Sigmoid colon (tissue), 4 donors: ENCODE results near the gene EN2.

Experiments
- POLR2AphosphoS5 ChIP-seq, 4 donors: sonication (generic); formaldehyde crosslinking; IDR thresholded peaks; one replicate each; pipeline ENCODE4 v1.6.1; 2017; ENCODE audit warnings: antibody characterized with exemption in 4 of 4
- TF ChIP-seq, protein P1 (sequence below), 4 experiments: fragments of 450-650 bp in 3 of 4; fragments of 200-600 bp in 1 of 4; IDR thresholded peaks; one replicate each; pipeline ENCODE4 v1.5.1; 2016 to 2019; ENCODE audit warnings: antibody characterized with exemption in 4 of 4, mild to moderate bottlenecking in 3 of 4, moderate library complexity in 2 of 4

DNA sequence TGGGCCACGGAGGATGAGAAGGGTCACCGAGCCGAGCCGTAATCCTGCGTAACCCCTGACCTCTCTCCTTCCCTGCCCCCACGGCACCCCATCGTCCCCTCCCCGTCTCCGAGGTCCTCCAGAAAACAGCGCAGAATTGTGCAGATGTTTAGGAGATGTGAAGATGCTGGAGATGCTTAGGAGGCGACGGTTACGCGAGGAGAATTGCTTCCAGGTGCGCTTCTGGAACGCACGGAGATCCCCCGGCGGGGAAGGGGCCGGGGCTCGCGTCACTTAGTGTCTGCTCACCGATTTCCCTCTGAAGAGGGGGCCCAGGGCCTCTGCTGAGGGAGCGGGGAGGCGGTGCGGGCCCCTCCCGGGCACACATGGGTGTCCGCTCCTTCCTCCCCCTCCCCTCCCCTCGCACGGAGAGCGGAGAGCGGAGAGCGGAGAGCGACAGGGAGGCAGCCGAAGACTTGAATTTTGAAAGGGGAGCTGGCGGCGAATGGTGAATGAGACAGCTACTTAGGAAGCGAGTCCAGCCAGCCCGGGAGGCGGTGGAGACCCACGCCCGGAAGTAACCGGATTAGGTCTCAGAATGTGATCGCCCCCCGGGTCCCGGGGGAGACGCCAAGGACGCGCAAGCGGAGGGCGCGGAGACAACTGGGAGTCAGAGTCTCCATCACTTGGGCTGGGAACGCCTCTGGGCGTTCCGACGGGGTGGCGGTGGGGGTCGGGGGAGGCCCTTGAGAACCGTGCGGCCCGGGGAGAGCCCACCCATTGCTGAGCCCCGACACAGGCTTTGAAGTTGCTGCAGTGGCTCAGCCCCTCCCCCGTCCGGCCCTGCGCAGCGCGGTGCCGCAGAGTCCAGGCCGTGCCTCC is 8.7 kb upstream of the EN2 start:
- TF ChIP-seq, protein P1, sequence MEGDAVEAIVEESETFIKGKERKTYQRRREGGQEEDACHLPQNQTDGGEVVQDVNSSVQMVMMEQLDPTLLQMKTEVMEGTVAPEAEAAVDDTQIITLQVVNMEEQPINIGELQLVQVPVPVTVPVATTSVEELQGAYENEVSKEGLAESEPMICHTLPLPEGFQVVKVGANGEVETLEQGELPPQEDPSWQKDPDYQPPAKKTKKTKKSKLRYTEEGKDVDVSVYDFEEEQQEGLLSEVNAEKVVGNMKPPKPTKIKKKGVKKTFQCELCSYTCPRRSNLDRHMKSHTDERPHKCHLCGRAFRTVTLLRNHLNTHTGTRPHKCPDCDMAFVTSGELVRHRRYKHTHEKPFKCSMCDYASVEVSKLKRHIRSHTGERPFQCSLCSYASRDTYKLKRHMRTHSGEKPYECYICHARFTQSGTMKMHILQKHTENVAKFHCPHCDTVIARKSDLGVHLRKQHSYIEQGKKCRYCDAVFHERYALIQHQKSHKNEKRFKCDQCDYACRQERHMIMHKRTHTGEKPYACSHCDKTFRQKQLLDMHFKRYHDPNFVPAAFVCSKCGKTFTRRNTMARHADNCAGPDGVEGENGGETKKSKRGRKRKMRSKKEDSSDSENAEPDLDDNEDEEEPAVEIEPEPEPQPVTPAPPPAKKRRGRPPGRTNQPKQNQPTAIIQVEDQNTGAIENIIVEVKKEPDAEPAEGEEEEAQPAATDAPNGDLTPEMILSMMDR (IDR thresholded peaks at IDR 0.05): no peak
- no peak for TF ChIP-seq POLR2AphosphoS5 (IDR thresholded peaks at IDR 0.05)
